ENCODE measurements around the gene FBXL13. TPM values are rescaled to one million over a fixed set of nuclear protein-coding genes. Genes with fewer than 3 reads are reported as not detected.

FBXL13 gene
- polyA plus RNA-seq, 1 of the 3 experiments (the other 2 are of a cell fraction), result 1.1 TPM

DNA sequence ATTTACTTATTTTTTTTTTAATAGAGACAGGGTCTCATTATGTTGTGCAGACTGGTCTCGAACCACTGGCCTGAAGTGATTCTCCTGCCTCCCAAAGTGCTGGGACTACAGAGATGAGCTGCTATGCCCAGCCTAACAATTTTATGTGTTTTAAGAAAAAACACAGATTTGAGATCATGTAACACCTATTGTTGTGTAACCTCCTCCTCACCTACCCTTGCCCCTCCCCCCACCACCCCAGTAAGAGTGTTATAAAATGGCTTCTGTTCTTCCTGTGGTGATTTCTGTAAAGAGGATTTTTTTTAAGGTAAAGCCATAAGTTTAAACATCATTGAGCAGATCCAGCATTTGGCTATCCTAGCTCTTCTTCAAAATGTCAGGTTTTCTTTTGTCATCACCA, 7.9 kb upstream of the FBXL13 start:
- no peak overlapping the region for H3K4me2 ChIP-seq
- DNase-seq, result no peak
- no peaks in the 10 kb centered on the region for H3K9me3 ChIP-seq
- H3K79me2 ChIP-seq (ENCODE audit: insufficient read depth), result peaks cover 59% of the 10 kb centered on the region
- H3K27me3 ChIP-seq (ENCODE audit: insufficient read depth), result no peaks in the 10 kb centered on the region
- H4K20me1 ChIP-seq (ENCODE audit: insufficient read depth), result no peaks in the 10 kb centered on the region; the same call in 1 of the 2 replicates
- CTCF ChIA-PET, result interaction anchor here (1.0 to 2.6 kb wide), 2 partner anchors 9 to 20 kb away, joined by 4 to 8 read pairs; no protein-coding TSS in a partner anchor
- peaks cover 7% of the 10 kb centered on the region for H3F3A ChIP-seq (replicated peaks; ENCODE audit: insufficient read depth)
- POLR2A ChIA-PET, result no interaction called here
- H3K36me3 ChIP-seq (replicated peaks in 1 of 2; ENCODE audit: control insufficient read depth in 1 of 2, insufficient read depth in 2 of 2, low read length in 1 of 2), result peaks cover 57 to 85% of the 10 kb centered on the region in 2 experiments
- no peak overlapping the region for H3K4me3 ChIP-seq (ENCODE audit: low read depth in 2 of 2, low read length in 1 of 2)
- 100% methylated on average over 1 of the region's 1 CpG for WGBS (ENCODE audit: low lambda C conversion rate)
- H3K9ac ChIP-seq, result no peak overlapping the region
- no peaks in the 10 kb centered on the region for H3K4me1 ChIP-seq (ENCODE audit: control insufficient read depth in 1 of 2, insufficient read depth in 2 of 2, low read depth in 1 of 2, low read length in 1 of 2)
- no peak overlapping the region for H3K27ac ChIP-seq (ENCODE audit: low read depth in 2 of 2, low read length in 1 of 2)
- no peaks in the 10 kb centered on the region for H3K9me2 ChIP-seq
- TF ChIP-seq NFIC (IDR thresholded peaks at IDR 0.05; ENCODE audit: borderline replicate concordance) (no peak), FOXM1 (IDR thresholded peaks at IDR 0.05; ENCODE audit: low read depth) (no peak), EP300 (IDR thresholded peaks at IDR 0.05; ENCODE audit: borderline replicate concordance in 1 of 2, low read depth in 1 of 2, low read length in 1 of 2) (no peak), FOSL2 (IDR thresholded peaks at IDR 0.05; ENCODE audit: borderline replicate concordance, low read depth) (no peak), TAF1 (IDR thresholded peaks at IDR 0.05; ENCODE audit: borderline replicate concordance, low read depth, low read length) (no peak), USF2 (IDR thresholded peaks at IDR 0.05; ENCODE audit: borderline replicate concordance, low read depth, low read length) (no peak), RAD21 (IDR thresholded peaks at IDR 0.05; ENCODE audit: low read length) (no peak), GATA2 (CRISPR knock-in tag; IDR thresholded peaks at IDR 0.05) (no peak), JUND (IDR thresholded peaks at IDR 0.05) (no peak), NRF1 (IDR thresholded peaks at IDR 0.05; ENCODE audit: low read depth, low read length) (no peak), EZH2phosphoT487 (IDR thresholded peaks at IDR 0.05; ENCODE audit: borderline replicate concordance, low read depth) (no peak), POLR2AphosphoS5 (IDR thresholded peaks at IDR 0.05; ENCODE audit: low read depth, low read length) (no peak), ZBTB33 (IDR thresholded peaks at IDR 0.05; ENCODE audit: borderline replicate concordance, low read depth) (no peak), ELF1 (IDR thresholded peaks at IDR 0.05) (no peak), YY1 (IDR thresholded peaks at IDR 0.05; ENCODE audit: low read depth) (no peak), TEAD4 (IDR thresholded peaks at IDR 0.05; ENCODE audit: borderline replicate concordance, insufficient read depth) (no peak), GABPA (IDR thresholded peaks at IDR 0.05; ENCODE audit: low read depth) (no peak), SMC3 (IDR thresholded peaks at IDR 0.05; ENCODE audit: low read depth, low read length) (no peak)
- TF ChIP-seq, protein P1, sequence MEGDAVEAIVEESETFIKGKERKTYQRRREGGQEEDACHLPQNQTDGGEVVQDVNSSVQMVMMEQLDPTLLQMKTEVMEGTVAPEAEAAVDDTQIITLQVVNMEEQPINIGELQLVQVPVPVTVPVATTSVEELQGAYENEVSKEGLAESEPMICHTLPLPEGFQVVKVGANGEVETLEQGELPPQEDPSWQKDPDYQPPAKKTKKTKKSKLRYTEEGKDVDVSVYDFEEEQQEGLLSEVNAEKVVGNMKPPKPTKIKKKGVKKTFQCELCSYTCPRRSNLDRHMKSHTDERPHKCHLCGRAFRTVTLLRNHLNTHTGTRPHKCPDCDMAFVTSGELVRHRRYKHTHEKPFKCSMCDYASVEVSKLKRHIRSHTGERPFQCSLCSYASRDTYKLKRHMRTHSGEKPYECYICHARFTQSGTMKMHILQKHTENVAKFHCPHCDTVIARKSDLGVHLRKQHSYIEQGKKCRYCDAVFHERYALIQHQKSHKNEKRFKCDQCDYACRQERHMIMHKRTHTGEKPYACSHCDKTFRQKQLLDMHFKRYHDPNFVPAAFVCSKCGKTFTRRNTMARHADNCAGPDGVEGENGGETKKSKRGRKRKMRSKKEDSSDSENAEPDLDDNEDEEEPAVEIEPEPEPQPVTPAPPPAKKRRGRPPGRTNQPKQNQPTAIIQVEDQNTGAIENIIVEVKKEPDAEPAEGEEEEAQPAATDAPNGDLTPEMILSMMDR (IDR thresholded peaks at IDR 0.05), result no peak
- TF ChIP-seq, protein P2, sequence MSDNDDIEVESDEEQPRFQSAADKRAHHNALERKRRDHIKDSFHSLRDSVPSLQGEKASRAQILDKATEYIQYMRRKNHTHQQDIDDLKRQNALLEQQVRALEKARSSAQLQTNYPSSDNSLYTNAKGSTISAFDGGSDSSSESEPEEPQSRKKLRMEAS (IDR thresholded peaks at IDR 0.05; ENCODE audit: low read depth), result no peak
- H2AFZ ChIP-seq (ENCODE audit: low read depth), result no peak overlapping the region
